Right lobe of liver (tissue), 6 donors: ENCODE results near the gene RIIAD1. TPM values are rescaled to one million over a fixed set of nuclear protein-coding genes. Genes with fewer than 3 reads are reported as not detected.
A peak's percentile ranks its signal among the peaks of the same experiment; 100 is the strongest.

Experiments used
- ATAC-seq, 4 donors: fragments of 200-7000 bp; cut with Tn5 transposase; one replicate each; pipeline ENCODE4 v1.9.1; 2020; ENCODE audit warnings: mild to moderate bottlenecking in 4 of 4, moderate library complexity in 4 of 4
- DNase-seq, 3 donors: peaks; one replicate each; pipeline ENCODE4 v3.0.0-alpha.2; 2020
- H3K27ac ChIP-seq, 3 donors: fragments of 200-600 bp; one replicate each; pipeline ENCODE4 v1.8.0; 2022
- H3K27me3 ChIP-seq, 2 donors: fragments of 200-600 bp; one replicate each; pipeline ENCODE4 v1.8.0; 2022
- H3K36me3 ChIP-seq, 4 donors: fragments of 200-600 bp; sonication (generic) in 1 of 4; one replicate each; pipeline versions ENCODE4 v1.5.1 to v1.8.0; 2017 to 2022; ENCODE audit warnings: control low read depth in 1 of 4
- H3K4me1 ChIP-seq, 4 donors: fragments of 200-600 bp; sonication (generic) in 1 of 4; one replicate each; pipeline versions ENCODE4 v1.5.1 to v1.8.0; 2017 to 2022; ENCODE audit warnings: control low read depth in 1 of 4
- H3K4me3 ChIP-seq, 3 donors: fragments of 200-600 bp; one replicate each; pipeline ENCODE4 v1.8.0; 2022
- H3K9me3 ChIP-seq, 4 donors: fragments of 200-600 bp; sonication (generic) in 1 of 4; one replicate each; pipeline versions ENCODE4 v1.5.1 to v1.8.0; 2017 to 2022; ENCODE audit warnings: control low read depth in 1 of 4
- POLR2A ChIP-seq: fragments of 450-650 bp; IDR thresholded peaks from one replicate; pipeline ENCODE4 v1.6.1; 2017; ENCODE audit warnings: antibody characterized with exemption, mild to moderate bottlenecking
- WGBS: methylation state at CpG from one replicate; pipeline ENCODE4 v1.1.6; 2018; ENCODE audit warnings: low coverage, low lambda C conversion rate; ENCODE audit not compliant: insufficient coverage; ENCODE audit errors: missing lambda C conversion rate; 5-methylcytosine and 5-hydroxymethylcytosine counted together
- intact Hi-C, 2 donors: fragments of 100-400 bp; cut with DNase I; formaldehyde crosslinking; loops; one replicate each; pipeline versions ENCODE4 v1.11.2 to v1.14.1; 2022
- long read RNA-seq: library from polyadenylated mRNA; unstranded; transcript quantifications from one replicate; pipeline ENCODE4 v2.0.0, GENCODE V29; 2019
- total RNA-seq, 6 experiments: library from RNA; depleted of rRNA in 2 of 6; stranded (reverse); fragments of >200 nt in 2 of 6; fragmentation: NEBNext Ultra II Directional in 3 of 6; extraction: Animal tissue kit (Norgen Biotek cat#: 25700) in 3 of 6; gene quantifications; one replicate each; pipeline versions ENCODE4 v1.1.0 to v1.2.4, GENCODE V29; 2016 to 2023
- TF ChIP-seq, protein P1 (sequence below), 4 donors: fragments of 200-600 bp in 3 of 4; fragments of 450-650 bp in 1 of 4; IDR thresholded peaks; one replicate each; pipeline versions ENCODE4 v1.5.1 to v1.8.0; 2016 to 2022; ENCODE audit warnings: antibody characterized with exemption in 4 of 4, mild to moderate bottlenecking in 2 of 4
- donor health status: DM: no; HTN: yes; CAD: no.
- donor health status: DM: no; HTN: no; CAD: no.
- donor health status: DM: no; HTN: no; CAD: no.
- donor health status: DM: no; HTN: yes; CAD: no.
- donor health status: DM: no; HTN: yes; CAD: no.

The RIIAD1 gene, protein sequence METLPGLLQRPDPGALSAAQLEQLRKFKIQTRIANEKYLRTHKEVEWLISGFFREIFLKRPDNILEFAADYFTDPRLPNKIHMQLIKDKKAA
- total RNA-seq, result not detected
- long read RNA-seq, result 0 reads

DNA sequence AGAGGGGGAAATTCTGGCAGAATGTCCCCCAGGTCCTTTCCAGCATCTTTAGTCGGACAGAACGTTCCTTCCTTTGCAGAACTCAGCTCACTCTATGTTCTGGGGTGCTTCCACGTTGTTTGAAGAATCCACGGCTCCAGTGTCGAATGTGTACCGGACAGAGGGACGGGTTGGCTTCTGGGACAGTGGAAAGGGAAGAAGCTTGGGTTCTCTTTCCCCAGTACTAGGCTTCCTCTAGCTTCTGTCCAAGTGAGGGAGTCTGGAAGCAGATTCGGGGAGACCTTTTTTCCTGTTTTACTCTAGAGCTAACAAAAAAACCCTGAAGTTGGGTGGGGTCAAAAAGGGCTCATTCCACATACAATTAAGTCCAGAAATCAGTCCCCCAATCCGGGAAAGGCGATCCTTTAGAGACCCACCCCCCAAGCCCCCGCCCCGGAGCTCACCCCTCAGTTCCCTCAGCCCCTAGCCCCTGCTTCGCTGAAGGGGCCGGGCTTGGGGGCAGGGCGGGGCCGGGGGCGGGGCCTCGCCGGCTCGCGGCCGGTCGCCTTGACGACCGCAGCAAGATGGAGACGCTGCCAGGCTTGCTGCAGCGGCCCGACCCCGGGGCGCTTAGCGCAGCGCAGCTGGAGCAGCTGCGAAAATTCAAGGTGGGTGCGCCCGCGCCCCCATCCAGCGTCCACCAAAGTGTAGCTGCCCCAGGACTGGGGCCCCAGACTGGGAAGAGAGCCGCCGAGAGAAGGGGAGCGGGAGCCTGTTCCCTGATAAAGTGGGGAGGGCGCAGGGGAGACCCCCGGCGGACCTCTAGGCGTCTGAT is at the start of gene RIIAD1:
TSS of gene RIIAD1 (plus strand) at position 549 of the 814 bp plus-strand sequence. CDS start at position 564, 15 bp downstream.
- Histone ChIP-seq H3K9me3 (no peaks in the 10 kb centered on the region), H3K27me3 (no peaks in the 10 kb centered on the region), H3K4me3 (peak within 1 kb of the TSS; percentile 37 to 59 (median 54)), H3K4me1 (peaks cover 0 to 13% (median 3%) of the 10 kb centered on the region in 4 donors), H3K27ac (peak within 1 kb of the TSS; percentile 30 to 49 (median 48)), H3K36me3 (no peaks in the 10 kb centered on the region)
- DNase-seq, result peak in 1 of 3 donors; percentile 42
- intact Hi-C loops, result no loop called here
- ATAC-seq, result peak; percentile 86 to 87 (median 86)
- TF ChIP-seq, protein P1, sequence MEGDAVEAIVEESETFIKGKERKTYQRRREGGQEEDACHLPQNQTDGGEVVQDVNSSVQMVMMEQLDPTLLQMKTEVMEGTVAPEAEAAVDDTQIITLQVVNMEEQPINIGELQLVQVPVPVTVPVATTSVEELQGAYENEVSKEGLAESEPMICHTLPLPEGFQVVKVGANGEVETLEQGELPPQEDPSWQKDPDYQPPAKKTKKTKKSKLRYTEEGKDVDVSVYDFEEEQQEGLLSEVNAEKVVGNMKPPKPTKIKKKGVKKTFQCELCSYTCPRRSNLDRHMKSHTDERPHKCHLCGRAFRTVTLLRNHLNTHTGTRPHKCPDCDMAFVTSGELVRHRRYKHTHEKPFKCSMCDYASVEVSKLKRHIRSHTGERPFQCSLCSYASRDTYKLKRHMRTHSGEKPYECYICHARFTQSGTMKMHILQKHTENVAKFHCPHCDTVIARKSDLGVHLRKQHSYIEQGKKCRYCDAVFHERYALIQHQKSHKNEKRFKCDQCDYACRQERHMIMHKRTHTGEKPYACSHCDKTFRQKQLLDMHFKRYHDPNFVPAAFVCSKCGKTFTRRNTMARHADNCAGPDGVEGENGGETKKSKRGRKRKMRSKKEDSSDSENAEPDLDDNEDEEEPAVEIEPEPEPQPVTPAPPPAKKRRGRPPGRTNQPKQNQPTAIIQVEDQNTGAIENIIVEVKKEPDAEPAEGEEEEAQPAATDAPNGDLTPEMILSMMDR (IDR thresholded peaks at IDR 0.05), result no peak
- no peak for TF ChIP-seq POLR2A
- 5% methylated on average over 8 of the region's 44 CpGs for WGBS

DNA sequence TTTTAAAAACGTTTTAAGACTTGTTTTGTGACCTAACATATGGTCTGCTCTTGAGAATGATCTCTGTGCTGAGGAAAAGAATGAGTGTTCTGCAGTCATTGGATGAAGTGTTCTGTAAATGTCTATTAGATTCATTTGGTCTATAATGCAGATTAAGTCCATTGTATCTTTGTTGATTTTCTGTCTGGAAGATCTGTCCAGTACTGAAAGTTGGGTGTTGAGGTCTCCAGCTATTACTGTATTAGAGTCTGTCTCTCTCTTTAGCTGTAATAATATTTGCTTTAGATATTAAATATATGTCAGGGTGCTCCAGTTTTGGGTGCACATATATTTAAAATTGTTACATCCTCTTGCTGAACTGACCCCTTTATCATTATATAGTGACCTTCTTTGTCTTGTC is 47.9 kb upstream of the RIIAD1 start:
- H3K36me3 ChIP-seq, result peaks cover 0 to 7% (median under 1%) of the 10 kb centered on the region in 4 donors
- intact Hi-C loops, result no loop called here
- no peaks in the 10 kb centered on the region for H3K4me1 ChIP-seq
- no peaks in the 10 kb centered on the region for H3K9me3 ChIP-seq
- DNase-seq, result no peak
- no peak for ATAC-seq
- H3K4me3 ChIP-seq, result no peak overlapping the region
- no peaks in the 10 kb centered on the region for H3K27me3 ChIP-seq
- TF ChIP-seq POLR2A, result no peak
- TF ChIP-seq, protein P1 (IDR thresholded peaks at IDR 0.05), result no peak
- H3K27ac ChIP-seq, result no peak overlapping the region
- 88% methylated on average over 1 of the region's 1 CpG for WGBS

DNA sequence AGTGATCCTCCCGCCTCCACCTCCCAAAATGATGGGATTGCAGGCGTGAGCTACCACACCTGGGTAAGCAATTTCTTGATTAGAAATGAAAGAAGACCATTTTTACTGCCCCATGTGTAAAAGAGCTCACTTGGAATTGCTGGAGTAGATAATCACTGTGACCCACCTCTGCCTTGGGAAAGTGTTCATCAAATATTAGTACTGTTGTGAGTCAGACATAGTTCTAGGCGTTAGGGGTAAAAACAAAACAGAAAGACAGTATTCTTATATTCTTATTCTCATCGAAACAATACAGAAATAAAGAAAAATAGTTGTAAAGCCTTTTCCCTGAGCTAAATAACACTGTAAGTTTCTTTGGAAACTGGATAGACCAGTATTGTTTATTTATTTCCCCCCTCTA is 40.9 kb upstream of the RIIAD1 start:
- Histone ChIP-seq H3K27me3 (no peaks in the 10 kb centered on the region), H3K4me1 (no peaks in the 10 kb centered on the region), H3K36me3 (peaks cover 0 to 15% (median 0%) of the 10 kb centered on the region in 4 donors), H3K9me3 (no peaks in the 10 kb centered on the region), H3K27ac (no peak overlapping the region), H3K4me3 (no peak overlapping the region)
- 82% methylated on average over 3 of the region's 4 CpGs for WGBS
- DNase-seq (no peak), ATAC-seq (no peak)
- intact Hi-C loops, result no loop called here
- TF ChIP-seq, protein P1 (IDR thresholded peaks at IDR 0.05), result no peak
- no peak for TF ChIP-seq POLR2A

DNA sequence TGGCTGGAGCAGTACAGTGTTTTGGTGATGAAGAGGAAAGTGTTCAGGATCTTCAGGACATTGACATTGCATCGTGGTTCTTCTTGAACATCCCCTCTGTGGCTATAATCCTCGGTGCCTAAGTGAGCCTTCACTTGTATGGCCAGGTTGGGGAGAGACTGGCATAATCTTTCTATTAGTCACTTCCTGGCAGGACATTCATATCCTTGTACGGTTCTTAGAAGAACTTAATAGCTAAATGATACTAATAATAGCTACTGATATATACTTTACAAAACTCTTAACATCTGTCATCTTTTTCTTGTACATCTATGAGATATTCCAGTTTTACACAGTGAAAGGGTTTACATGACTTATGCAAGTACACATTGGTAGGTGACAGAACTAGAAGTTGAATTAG is 40.5 kb upstream of the RIIAD1 start:
- ATAC-seq, result peak in 2 of 4 donors; percentile 38 to 58
- DNase-seq, result no peak
- intact Hi-C loops, result no loop called here
- Histone ChIP-seq H3K27ac (no peak overlapping the region), H3K27me3 (no peaks in the 10 kb centered on the region), H3K9me3 (no peaks in the 10 kb centered on the region), H3K36me3 (peaks cover 0 to 15% (median 0%) of the 10 kb centered on the region in 4 donors), H3K4me3 (no peak overlapping the region), H3K4me1 (no peaks in the 10 kb centered on the region)
- TF ChIP-seq, protein P1 (IDR thresholded peaks at IDR 0.05), result no peak
- TF ChIP-seq POLR2A, result no peak
- 19% methylated on average over 3 of the region's 3 CpGs for WGBS
